ENCODE measurements around the gene ZCCHC18. TPM values are rescaled to one million over a fixed set of nuclear protein-coding genes. Genes with fewer than 3 reads are reported as not detected.

The ZCCHC18 gene
- total RNA-seq, 1 donor from 2014 or later: 0.79 TPM

- no peak for DNase-seq
Observed at GRCh38 chrX:104134583-104135261, 22.4 kb downstream of the ZCCHC18 start.

DNA sequence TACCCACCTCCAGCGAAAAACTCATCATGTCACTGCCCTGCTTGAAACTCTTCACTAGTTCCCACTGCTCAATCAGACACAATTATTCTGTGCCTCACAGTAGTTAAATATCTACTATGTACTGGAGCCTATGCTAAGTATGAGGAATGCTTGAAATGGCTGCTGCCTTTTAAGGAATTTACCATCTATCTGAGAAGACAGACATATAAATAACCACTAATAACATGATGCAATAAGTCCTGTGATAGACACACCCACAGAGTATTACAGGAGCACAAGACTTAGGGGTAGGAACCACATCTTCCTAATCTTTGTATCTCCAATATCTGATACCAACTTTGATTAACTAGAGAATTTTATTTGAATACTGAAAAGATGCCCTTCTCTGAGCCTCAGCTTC is 23.4 kb downstream of the ZCCHC18 start:
- DNase-seq: no peak

GRCh38 chrX:104136241-104137019 is 24.1 kb downstream of the ZCCHC18 start:
- peak; percentile 65 for DNase-seq

DNA sequence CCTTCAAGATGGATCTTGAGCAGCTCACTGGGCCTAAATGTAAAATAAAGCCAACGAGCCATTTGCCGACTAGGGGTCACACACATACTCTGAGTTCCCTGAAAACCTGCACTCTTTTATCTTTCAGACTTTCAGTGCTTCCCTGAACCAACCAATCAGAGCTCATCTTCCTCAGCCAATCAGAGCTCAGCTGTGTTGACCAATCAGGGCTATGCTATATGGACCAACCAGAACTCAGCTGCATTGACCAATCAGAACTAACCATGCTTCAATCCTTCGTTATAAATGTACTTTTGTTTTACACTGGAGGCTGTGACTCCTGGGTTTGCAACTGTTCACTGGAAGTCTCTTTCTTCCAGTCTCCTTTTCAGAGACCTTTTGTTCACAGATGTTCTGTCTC is 25.2 kb downstream of the ZCCHC18 start:
- DNase-seq: no peak

DNA sequence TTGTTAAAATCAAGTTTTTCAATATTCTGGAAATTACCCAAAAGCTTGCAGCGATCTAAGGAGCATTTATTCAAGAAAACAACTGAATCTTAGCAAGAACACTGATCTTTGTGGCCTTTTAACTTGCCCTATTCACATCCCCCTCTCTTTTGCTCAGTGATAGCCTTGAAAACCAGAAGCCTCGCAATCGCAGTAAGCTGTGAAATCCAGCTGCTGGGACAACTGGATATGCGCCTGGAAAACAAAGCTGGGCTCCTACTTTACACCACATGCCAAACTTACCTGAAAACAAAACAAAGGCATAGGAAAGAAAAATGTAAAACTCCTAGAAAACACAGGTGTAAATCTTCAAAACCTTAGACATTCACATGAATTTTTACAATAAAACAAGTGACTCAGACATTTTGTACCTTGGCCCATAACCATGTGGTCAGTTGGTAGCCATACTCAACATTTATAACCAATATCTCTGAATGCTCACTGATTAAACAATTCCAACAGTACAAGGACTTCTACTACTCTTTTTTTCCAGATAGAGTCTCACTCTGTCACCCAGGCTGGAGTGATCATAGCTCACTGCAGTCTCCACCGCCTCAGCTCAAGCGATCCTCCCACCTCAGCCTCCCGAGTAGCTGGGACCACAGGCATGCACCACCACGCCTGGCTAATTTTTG is 28.9 kb downstream of the ZCCHC18 start:
- DNase-seq: no peak

- no peak for DNase-seq
Observed at GRCh38 chrX:104151037-104151436, 38.7 kb downstream of the ZCCHC18 start.

DNA sequence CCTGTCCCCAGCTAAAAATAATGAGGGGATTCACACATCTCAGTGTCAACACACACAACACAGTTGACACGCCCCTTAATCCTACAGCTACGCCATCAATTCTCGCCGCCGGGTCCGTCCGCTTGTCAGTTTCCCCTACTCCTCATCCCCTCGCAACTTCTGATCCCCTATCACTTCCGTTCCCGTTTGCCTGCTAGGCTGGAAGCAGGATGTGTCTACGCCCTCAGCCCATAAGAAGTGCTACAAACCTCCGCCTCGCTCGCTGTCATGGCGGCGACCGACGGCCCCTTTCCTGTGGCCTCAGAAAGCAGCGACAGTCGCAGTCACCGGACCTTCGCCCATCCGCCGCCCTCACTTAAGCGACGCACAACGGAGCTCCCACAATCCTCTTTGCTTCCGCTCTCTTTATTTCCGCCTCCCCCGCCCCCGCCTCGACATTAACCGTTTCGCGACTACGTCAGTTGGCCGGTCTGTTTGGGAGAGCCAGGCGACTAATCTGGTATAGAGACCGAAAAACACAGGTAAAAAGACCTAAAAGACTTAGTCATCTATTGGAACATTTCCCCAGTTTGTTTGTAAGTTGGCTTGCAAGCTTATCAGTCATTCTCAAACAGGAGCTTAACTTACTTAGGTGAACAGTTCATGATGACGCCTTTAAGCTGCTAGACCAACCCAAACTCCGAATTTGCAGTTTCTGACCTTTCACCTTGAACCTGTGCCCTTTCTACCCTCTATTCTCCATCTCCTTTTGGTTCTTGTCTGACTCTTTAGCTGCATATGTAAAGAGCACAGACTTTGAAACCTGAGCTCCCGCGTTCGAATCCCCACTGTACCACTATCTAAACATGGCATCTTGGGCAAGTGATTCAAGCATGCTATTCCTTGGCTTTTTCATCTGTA is 44.6 kb downstream of the ZCCHC18 start, which contains the start of gene SLC25A53:
Gene SLC25A53, minus strand, starts transcription at position 380 of the 900 bp plus-strand sequence. CDS start 51,752 bp downstream, outside the sequence.
- DNase-seq: peak; percentile 90

Other genes starting within 250 kb of the ZCCHC18 start
- 5.3 TPM for gene TMSB15B, start 149.9 kb upstream of the ZCCHC18 start, total RNA-seq
- gene H2BW1, start 98.8 kb upstream of the ZCCHC18 start, total RNA-seq: not detected
- gene H2BW2, start 72.6 kb upstream of the ZCCHC18 start, total RNA-seq: not detected
- gene TMSB15C, start 36.3 kb upstream of the ZCCHC18 start, total RNA-seq: 7.6 TPM
- 12.7 TPM for gene SLC25A53, start 44.5 kb downstream of the ZCCHC18 start, total RNA-seq
- 18.2 TPM for gene FAM199X, start 53.9 kb downstream of the ZCCHC18 start, total RNA-seq
- not detected for gene ESX1, start 142.4 kb downstream of the ZCCHC18 start, total RNA-seq